Lung (tissue), 12 donors: Measurements from ENCODE around the gene TLE5. TPM values are rescaled to one million over a fixed set of nuclear protein-coding genes. Genes with fewer than 3 reads are reported as not detected.
"Not testable (repeated sequence)": the region's sequence is repeated elsewhere in the genome, so short reads cannot be mapped to it uniquely, and the experiment has no call there.

Experiments used
- ATAC-seq: fragments of 200-7000 bp; cut with Tn5 transposase; one replicate; pipeline ENCODE4 v1.9.1; 2020; ENCODE audit warnings: moderate number of reproducible peaks; ENCODE audit not compliant: insufficient read depth, low FRiP score
- DNase-seq, 3 donors: peaks; one replicate each; pipeline ENCODE4 v3.0.0-alpha.2; 2013 to 2017
- H3K27ac ChIP-seq, 2 donors: one replicate each; pipeline ENCODE4 v1.5.1; 2013; ENCODE audit warnings: mild to moderate bottlenecking in 2 of 2, moderate library complexity in 2 of 2, control low read depth in 1 of 2, inconsistent platforms in 1 of 2, low read depth in 1 of 2, low read length in 1 of 2
- H3K27me3 ChIP-seq, 3 donors: one replicate each; pipeline ENCODE4 v1.5.1; 2013; ENCODE audit warnings: low read length in 2 of 3; ENCODE audit not compliant: control insufficient read depth in 3 of 3, insufficient read depth in 3 of 3
- H3K36me3 ChIP-seq, 4 donors: one replicate each; pipeline ENCODE4 v1.5.1; 2013; ENCODE audit warnings: low read length in 4 of 4, mild to moderate bottlenecking in 1 of 4, moderate library complexity in 1 of 4; ENCODE audit not compliant: control insufficient read depth in 4 of 4, insufficient read depth in 4 of 4
- H3K4me1 ChIP-seq, 5 donors: one replicate each; pipeline ENCODE4 v1.5.1; 2013; ENCODE audit warnings: low read length in 5 of 5, mild to moderate bottlenecking in 2 of 5, moderate library complexity in 1 of 5; ENCODE audit not compliant: control insufficient read depth in 5 of 5, insufficient read depth in 5 of 5
- H3K4me3 ChIP-seq: one replicate; pipeline ENCODE4 v1.5.1; 2013; ENCODE audit warnings: mild to moderate bottlenecking, control low read depth, moderate library complexity
- H3K9ac ChIP-seq, 2 donors: one replicate each; pipeline ENCODE4 v1.5.1; 2013; ENCODE audit warnings: low read length in 2 of 2, control low read depth in 1 of 2; ENCODE audit not compliant: insufficient read depth in 1 of 2
- H3K9me3 ChIP-seq, 4 donors: one replicate each; pipeline ENCODE4 v1.5.1; 2013; ENCODE audit warnings: low read length in 3 of 4, mild to moderate bottlenecking in 1 of 4, moderate library complexity in 1 of 4; ENCODE audit not compliant: control insufficient read depth in 4 of 4, insufficient read depth in 3 of 4
- WGBS, 2 donors: extraction: QIAGEN DNeasy Blood & Tissue Kit; methylation state at CpG; one replicate each; pipeline ENCODE4 v1.1.7; 2013; 5-methylcytosine and 5-hydroxymethylcytosine counted together
- polyA plus RNA-seq, 2 donors: library from polyadenylated mRNA; stranded (reverse); fragments of 200-250 nt; gene quantifications; one replicate each; pipeline ENCODE4 v1.2.1, GENCODE V29; 2013
- total RNA-seq, 2 donors: library from RNA; depleted of rRNA in 1 of 2; stranded (reverse); fragments of >200 nt in 1 of 2; gene quantifications; one replicate each; pipeline ENCODE4 v1.2.1, GENCODE V29; 2014 to 2021
- TF ChIP-seq, protein P1 (sequence below): IDR thresholded peaks from 2 replicates; pipeline ENCODE4 v1.5.1; 2012; ENCODE audit warnings: mild to moderate bottlenecking; ENCODE audit errors: control extremely low read depth, extremely low read depth
- donor health status: control.
- donor health status: control.
- donor health status: Bipolar disorder and iron deficiency.
- donor health status: healthy.
- donor health status: DM: yes; HTN: yes; CAD: no.

TLE5 gene
- total and polyA plus RNA-seq, 4 donors, result 179 to 797 (median 410) TPM

DNA sequence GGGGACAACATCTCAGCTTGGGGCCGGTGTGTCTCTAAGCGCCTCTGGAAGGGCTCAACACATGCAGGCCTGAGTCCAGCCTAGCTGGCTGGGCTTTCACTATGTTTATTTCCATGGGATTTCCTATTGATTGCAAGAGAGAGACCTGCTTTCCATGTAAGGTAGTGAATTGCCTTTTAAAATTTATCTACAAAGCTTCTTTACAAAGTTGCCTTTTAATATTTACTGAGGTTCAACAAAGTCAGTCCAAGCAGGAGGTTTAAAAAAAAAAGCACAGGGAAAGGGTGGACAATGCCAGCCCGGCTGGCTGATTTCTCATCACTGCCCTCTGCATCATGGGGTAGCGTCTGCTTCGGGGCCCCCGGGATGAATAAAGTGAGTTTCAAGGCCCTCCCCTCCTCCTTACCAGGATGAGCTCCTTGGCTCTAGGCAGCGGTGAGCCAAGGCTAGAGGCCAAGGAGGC is 49.0 kb downstream of the TLE5 start:
- no peaks in the 10 kb centered on the region for H3K4me1 ChIP-seq
- H3K27ac ChIP-seq, result no peak overlapping the region
- H3K9me3 ChIP-seq, result no peaks in the 10 kb centered on the region
- no peak overlapping the region for H3K9ac ChIP-seq
- H3K4me3 ChIP-seq, result no peak overlapping the region
- DNase-seq (no peak), ATAC-seq (no peak)
- H3K27me3 ChIP-seq, result no peaks in the 10 kb centered on the region
- peaks cover 4 to 43% (median 28%) of the 10 kb centered on the region in 4 donors for H3K36me3 ChIP-seq
- WGBS, 2 donors, result 89 to 92% methylated on average over 7 of the region's 7 CpGs
- TF ChIP-seq, protein P1, sequence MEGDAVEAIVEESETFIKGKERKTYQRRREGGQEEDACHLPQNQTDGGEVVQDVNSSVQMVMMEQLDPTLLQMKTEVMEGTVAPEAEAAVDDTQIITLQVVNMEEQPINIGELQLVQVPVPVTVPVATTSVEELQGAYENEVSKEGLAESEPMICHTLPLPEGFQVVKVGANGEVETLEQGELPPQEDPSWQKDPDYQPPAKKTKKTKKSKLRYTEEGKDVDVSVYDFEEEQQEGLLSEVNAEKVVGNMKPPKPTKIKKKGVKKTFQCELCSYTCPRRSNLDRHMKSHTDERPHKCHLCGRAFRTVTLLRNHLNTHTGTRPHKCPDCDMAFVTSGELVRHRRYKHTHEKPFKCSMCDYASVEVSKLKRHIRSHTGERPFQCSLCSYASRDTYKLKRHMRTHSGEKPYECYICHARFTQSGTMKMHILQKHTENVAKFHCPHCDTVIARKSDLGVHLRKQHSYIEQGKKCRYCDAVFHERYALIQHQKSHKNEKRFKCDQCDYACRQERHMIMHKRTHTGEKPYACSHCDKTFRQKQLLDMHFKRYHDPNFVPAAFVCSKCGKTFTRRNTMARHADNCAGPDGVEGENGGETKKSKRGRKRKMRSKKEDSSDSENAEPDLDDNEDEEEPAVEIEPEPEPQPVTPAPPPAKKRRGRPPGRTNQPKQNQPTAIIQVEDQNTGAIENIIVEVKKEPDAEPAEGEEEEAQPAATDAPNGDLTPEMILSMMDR, result no peak

DNA sequence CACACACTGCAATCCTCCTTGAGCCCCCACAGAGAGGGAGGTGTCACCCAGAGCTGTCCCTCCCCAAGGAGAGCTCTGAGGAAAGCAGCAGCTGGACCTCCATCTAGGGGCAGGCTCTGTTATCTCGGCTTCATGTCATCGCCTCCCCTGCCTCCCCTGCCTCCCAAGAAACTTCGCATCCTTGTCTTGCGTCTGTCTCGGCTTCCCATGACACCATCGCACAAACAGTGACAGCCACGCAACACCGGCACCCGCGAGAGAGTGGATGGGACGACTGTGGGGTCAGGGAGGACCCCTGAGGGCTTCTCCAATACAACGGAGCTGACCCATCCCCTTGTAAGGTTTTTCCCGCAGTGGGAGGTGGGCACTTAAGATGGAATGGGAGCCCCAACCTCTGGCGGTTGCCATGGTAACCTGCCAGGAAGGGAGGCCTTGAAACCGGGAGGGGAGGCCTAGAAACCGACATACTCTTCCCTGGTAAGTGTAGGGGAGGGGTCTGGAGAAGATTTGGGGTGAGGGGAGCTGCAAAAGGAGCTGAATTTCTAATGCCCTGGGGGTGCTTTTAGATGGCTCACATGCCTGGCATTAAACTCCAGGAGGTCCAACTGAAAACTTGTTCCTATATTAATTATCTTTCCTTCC is 49.6 kb downstream of the TLE5 start:
- no peak overlapping the region for H3K4me3 ChIP-seq
- no peak for DNase-seq
- H3K9me3 ChIP-seq, result no peaks in the 10 kb centered on the region
- H3K9ac ChIP-seq, result no peak overlapping the region
- H3K27ac ChIP-seq, result no peak overlapping the region
- TF ChIP-seq, protein P1, result no peak
- no peak for ATAC-seq
- no peaks in the 10 kb centered on the region for H3K4me1 ChIP-seq
- peaks cover 4 to 46% (median 29%) of the 10 kb centered on the region in 4 donors for H3K36me3 ChIP-seq
- WGBS, 2 donors, result 81 to 83% methylated on average over 16 of the region's 16 CpGs
- no peaks in the 10 kb centered on the region for H3K27me3 ChIP-seq

DNA sequence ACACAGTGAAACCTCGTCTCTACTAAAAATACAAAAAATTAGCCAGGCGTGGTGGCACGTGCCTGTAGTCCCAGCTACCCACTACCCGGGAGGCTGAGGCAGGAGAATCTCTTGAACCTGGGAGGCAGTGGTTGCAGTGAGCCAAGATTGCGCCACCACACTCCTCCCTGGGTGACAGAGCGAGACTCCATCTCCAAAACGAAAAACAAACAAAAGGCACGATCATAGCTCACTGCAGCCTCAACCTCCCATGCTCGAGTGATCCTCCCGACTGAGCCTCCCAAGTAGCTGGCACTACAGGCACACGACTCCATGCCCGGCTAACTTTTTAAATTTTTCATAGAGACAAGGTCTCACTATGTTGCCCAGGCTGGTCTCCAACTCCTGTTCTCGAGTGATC is 50.2 kb downstream of the TLE5 start:
- not testable (repeated sequence) for H3K4me1 ChIP-seq, H3K27ac ChIP-seq, H3K9ac ChIP-seq, DNase-seq, ATAC-seq, H3K9me3 ChIP-seq, H3K4me3 ChIP-seq, H3K27me3 ChIP-seq
- WGBS, 2 donors, result 85 to 87% methylated on average over 13 of the region's 13 CpGs
- peaks cover 4 to 51% (median 30%) of the 10 kb centered on the region in 4 donors for H3K36me3 ChIP-seq

DNA sequence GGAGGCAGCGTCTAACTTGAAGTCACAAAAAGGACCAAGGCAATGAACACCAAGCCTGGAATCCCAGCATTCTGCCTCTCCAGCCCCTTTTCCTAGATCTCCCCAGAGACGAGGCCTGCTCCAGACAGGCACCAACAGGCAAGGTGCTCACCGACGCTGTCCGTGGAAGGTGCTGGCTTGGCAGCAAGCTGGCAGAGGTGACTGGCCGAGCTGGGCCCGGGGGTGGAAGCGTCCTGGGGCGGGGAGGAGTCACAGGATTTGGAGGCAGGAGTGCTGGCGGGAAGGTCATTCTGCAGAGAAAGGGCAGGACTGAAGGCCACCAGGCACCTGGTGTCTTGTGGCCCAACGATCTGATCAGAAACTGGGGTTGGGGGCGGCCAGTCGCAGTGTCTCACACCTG is 51.4 kb downstream of the TLE5 start:
- H3K27me3 ChIP-seq, result no peaks in the 10 kb centered on the region
- H3K9me3 ChIP-seq, result no peaks in the 10 kb centered on the region
- no peaks in the 10 kb centered on the region for H3K4me1 ChIP-seq
- ATAC-seq (no peak), DNase-seq (no peak)
- H3K9ac ChIP-seq, result no peak overlapping the region
- TF ChIP-seq, protein P1, result no peak
- peaks cover 4 to 53% (median 31%) of the 10 kb centered on the region in 4 donors for H3K36me3 ChIP-seq
- WGBS, 2 donors, result 89 to 93% methylated on average over 13 of the region's 13 CpGs
- no peak overlapping the region for H3K4me3 ChIP-seq
- H3K27ac ChIP-seq, result no peak overlapping the region
